ENCODE measurements around the gene CFAP100.

- TF ChIP-seq, protein P1, sequence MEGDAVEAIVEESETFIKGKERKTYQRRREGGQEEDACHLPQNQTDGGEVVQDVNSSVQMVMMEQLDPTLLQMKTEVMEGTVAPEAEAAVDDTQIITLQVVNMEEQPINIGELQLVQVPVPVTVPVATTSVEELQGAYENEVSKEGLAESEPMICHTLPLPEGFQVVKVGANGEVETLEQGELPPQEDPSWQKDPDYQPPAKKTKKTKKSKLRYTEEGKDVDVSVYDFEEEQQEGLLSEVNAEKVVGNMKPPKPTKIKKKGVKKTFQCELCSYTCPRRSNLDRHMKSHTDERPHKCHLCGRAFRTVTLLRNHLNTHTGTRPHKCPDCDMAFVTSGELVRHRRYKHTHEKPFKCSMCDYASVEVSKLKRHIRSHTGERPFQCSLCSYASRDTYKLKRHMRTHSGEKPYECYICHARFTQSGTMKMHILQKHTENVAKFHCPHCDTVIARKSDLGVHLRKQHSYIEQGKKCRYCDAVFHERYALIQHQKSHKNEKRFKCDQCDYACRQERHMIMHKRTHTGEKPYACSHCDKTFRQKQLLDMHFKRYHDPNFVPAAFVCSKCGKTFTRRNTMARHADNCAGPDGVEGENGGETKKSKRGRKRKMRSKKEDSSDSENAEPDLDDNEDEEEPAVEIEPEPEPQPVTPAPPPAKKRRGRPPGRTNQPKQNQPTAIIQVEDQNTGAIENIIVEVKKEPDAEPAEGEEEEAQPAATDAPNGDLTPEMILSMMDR (IDR thresholded peaks at IDR 0.05; ENCODE audit: low read depth, low read length) = no peak
- no peak for TF ChIP-seq EZH2phosphoT487 (IDR thresholded peaks at IDR 0.05; ENCODE audit: low read depth)
Measured at GRCh38 chr3:126441256-126441880, 46.7 kb downstream of the CFAP100 start.
